GM18951 (cell line): ENCODE data around the gene UGT1A9.

ENCODE experiments used
- POLR2A ChIP-seq: IDR thresholded peaks from 4 replicates; pipeline ENCODE4 v1.6.1; 2011; ENCODE audit warnings: mild to moderate bottlenecking; ENCODE audit not compliant: insufficient read length, insufficient read depth; ENCODE audit errors: extremely low read depth
- in situ Hi-C: fragments of 300-500 bp; cut with MboI; formaldehyde crosslinking; loops from one replicate; pipeline ENCODE4 v1.12.0; 2022; ENCODE audit warnings: low sequenced_read_pairs, mixed read lengths, inconsistent platforms; ENCODE audit not compliant: unreplicated experiment

UGT1A9 gene

DNA sequence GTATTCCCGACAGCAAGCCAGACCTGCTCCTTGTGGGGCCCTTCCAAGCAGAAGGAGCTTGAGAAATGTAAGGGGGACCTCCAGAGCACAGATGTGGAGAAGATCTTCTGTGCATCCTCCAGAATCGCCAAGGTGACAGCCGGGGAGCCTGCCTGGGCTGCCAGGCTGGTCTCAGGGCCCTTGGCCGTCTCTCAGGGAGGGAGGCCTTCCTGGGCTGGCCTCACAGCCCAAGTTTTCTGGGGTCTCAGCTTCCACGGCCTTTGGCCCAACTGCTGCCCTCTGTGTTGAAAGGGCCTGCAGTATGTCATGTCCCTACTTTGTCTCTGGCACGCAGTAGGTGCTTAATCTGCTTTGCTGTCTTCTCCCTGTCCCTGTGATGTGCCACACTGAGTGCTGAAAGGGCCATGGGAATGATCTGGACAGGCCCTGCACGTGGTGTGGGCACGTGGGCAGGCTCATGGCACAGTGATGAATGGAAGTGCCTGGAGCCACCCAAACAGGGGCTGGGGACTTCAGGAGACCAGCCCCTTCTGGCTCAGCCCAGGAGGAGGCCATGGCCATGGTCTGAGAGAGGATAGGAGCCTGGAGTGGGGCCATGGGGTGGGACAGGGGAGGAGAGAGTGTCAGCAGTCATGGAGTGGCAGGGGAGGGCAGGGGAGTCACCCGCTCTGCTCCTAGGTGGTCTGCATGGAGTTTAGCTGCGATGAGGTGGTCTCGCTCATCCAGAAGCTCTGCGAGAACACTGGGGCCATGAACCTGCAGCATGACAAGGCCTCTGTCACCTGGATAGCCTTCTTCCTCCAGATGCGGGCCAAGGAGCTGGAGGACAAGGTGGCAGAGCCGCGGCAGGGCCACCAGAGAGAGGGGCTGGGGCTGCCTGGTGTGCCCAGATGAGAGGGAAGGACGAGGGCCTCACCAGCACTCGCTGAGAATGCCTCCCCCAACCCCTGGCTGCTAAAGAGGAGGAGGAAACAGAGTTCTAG is 147.2 kb downstream of the UGT1A9 start:
- in situ Hi-C loops: no loop called here
- no peak for TF ChIP-seq POLR2A

DNA sequence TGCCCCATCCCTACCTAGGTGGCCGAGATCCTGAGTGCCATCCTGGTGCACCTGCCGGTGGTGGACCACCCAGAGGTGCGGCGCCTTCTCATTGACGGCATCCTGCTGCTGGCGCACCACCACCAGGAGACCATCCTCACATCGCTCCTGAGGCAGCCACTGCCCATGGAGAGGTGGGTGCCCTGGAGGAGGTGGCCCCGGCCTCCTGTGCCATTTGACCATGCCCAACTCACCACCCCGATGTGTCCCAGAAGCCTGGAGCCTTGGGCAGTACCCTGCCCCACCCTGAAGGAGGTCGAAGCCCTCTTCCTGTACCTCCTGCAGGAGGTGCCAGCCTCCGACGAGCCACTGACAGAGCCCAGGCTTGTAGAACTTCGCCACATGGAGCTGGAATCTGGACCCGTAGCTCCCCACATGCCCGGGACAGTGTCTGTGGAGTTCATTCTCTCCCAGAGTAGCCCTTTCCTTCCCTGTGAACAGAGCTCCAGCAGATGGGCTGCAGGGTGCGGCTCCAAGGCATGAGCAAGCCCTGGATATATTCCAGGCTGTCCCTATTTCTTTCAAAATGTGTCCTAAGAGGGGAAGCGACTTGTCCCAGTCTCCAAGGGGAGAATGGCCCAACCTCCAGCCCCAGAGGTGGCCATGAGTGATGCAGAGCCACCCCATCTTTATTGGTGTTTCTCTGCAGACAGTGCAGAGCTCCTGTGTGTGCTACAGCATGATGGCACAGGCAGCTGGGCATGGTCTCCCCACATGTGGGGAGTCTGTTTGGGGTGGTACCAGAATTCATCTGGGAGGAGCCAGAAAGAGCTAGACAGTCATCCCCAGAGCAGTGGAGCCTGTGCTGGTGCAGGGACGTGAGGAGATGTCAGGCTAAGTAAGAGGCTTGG is 148.4 kb downstream of the UGT1A9 start:
- in situ Hi-C loops: no loop called here
- TF ChIP-seq POLR2A: no peak

DNA sequence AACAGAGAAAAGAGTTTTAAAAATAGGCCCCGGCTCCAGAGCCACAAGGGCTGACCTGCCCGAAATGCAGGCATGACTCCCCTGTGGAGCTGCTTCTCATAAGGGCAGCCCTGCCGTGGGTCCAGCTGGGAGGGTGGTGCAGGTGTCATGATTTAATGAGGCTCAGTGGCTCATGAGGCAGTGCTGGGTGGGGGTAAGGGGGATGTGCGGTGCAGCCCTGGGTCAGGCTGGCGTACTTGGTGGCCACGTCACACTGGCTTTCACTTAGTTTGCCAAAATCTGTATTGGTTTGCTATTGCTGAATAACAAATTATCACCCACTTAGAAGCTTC is 149.0 kb downstream of the UGT1A9 start:
- in situ Hi-C loops: no loop called here
- TF ChIP-seq POLR2A: no peak

DNA sequence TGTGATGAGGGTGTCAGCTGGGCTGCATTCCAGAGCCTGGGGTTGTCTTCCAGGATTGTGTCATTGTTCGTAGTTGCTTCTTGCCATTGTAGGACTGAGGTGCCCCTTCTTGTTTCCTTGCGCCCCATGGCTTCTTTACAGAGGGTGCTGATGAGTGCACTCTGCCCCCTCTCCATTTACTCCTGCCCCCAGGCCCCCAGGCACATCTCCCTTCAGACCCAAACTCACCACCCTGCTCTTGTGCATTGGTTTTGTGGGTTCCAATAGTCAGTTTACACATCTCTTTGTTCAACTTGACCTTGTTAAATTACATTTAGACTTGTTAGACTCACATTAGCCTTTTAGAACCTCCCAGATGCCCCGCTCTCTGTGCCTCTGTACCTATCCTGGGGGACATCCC is 149.5 kb downstream of the UGT1A9 start:
- no peak for TF ChIP-seq POLR2A
- in situ Hi-C loops: no loop called here

DNA sequence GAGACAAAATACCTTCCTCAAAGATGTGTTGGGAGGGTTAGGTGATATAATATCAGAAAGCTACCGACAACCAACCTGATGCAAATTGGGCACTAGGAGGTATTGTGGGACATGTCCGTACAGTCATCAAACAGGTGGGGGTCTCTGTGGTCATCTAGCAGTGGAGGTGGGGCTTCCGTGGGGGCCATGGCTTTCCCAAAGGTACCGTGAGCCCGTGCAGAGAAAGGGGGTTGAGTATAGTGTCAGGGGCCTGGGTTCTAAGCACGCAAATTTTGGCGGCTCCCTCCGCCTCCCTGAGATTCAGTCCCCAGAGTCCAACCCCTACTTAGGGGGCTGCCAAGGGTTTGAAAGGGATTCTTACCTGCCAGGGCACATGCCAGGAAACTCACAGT is 150.0 kb downstream of the UGT1A9 start:
- in situ Hi-C loops: no loop called here
- TF ChIP-seq POLR2A: no peak

DNA sequence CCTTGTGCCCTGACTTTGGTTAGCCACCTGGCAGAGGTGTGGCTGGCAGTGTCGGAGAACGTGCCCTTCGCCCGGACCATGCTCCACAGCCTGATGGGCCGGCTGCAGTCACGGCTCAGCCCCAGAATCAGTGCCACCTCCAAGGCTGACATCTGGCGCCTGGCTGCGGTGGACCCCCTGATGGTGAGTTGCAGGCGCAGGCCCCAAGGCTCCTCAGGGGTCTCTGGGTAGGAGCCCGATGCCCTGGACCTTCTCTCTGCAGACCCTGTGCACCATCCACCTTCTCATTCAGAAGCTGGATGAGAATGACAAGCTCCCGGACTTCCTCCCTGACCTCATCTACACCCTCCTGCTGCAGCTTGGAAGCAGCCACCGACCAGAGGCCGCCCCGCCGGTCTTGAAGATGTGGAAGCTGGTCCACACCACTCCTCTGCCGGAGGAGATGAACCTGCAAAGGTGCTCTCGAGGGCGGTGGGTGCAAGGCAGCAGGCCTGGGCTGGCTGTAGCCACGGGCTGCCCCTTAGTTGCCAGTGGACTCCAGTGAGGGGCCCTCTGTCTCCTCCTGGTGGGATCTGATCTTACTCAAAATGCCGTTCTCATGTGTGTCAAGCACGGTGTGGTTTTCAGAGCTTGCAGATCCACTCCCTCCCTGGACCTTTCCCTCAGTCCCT is 150.5 kb downstream of the UGT1A9 start:
- in situ Hi-C loops: no loop called here
- no peak for TF ChIP-seq POLR2A
